Right lobe of liver (tissue), 6 donors: ENCODE data around the gene LDB1. TPM values are rescaled to one million over a fixed set of nuclear protein-coding genes. Genes with fewer than 3 reads are reported as not detected.

ENCODE experiments used
- ATAC-seq, 4 donors: fragments of 200-7000 bp; cut with Tn5 transposase; one replicate each; pipeline ENCODE4 v1.9.1; 2020; ENCODE audit warnings: mild to moderate bottlenecking in 4 of 4, moderate library complexity in 4 of 4
- DNase-seq, 3 donors: peaks; one replicate each; pipeline ENCODE4 v3.0.0-alpha.2; 2020
- H3K27ac ChIP-seq, 3 donors: fragments of 200-600 bp; one replicate each; pipeline ENCODE4 v1.8.0; 2022
- H3K27me3 ChIP-seq, 2 donors: fragments of 200-600 bp; one replicate each; pipeline ENCODE4 v1.8.0; 2022
- H3K36me3 ChIP-seq, 4 donors: fragments of 200-600 bp; sonication (generic) in 1 of 4; one replicate each; pipeline versions ENCODE4 v1.5.1 to v1.8.0; 2017 to 2022; ENCODE audit warnings: control low read depth in 1 of 4
- H3K4me1 ChIP-seq, 4 donors: fragments of 200-600 bp; sonication (generic) in 1 of 4; one replicate each; pipeline versions ENCODE4 v1.5.1 to v1.8.0; 2017 to 2022; ENCODE audit warnings: control low read depth in 1 of 4
- H3K4me3 ChIP-seq, 3 donors: fragments of 200-600 bp; one replicate each; pipeline ENCODE4 v1.8.0; 2022
- H3K9me3 ChIP-seq, 4 donors: fragments of 200-600 bp; sonication (generic) in 1 of 4; one replicate each; pipeline versions ENCODE4 v1.5.1 to v1.8.0; 2017 to 2022; ENCODE audit warnings: control low read depth in 1 of 4
- POLR2A ChIP-seq: fragments of 450-650 bp; IDR thresholded peaks from one replicate; pipeline ENCODE4 v1.6.1; 2017; ENCODE audit warnings: antibody characterized with exemption, mild to moderate bottlenecking
- WGBS: methylation state at CpG from one replicate; pipeline ENCODE4 v1.1.6; 2018; ENCODE audit warnings: low coverage, low lambda C conversion rate; ENCODE audit not compliant: insufficient coverage; ENCODE audit errors: missing lambda C conversion rate; 5-methylcytosine and 5-hydroxymethylcytosine counted together
- intact Hi-C, 2 donors: fragments of 100-400 bp; cut with DNase I; formaldehyde crosslinking; loops; one replicate each; pipeline versions ENCODE4 v1.11.2 to v1.14.1; 2022
- total RNA-seq, 6 experiments: library from RNA; depleted of rRNA in 2 of 6; stranded (reverse); fragments of >200 nt in 2 of 6; fragmentation: NEBNext Ultra II Directional in 3 of 6; extraction: Animal tissue kit (Norgen Biotek cat#: 25700) in 3 of 6; gene quantifications; one replicate each; pipeline versions ENCODE4 v1.1.0 to v1.2.4, GENCODE V29; 2016 to 2023
- TF ChIP-seq, protein P1 (sequence below), 4 donors: fragments of 200-600 bp in 3 of 4; fragments of 450-650 bp in 1 of 4; IDR thresholded peaks; one replicate each; pipeline versions ENCODE4 v1.5.1 to v1.8.0; 2016 to 2022; ENCODE audit warnings: antibody characterized with exemption in 4 of 4, mild to moderate bottlenecking in 2 of 4
- donor health status: DM: no; HTN: yes; CAD: no.
- donor health status: DM: no; HTN: no; CAD: no.
- donor health status: DM: no; HTN: no; CAD: no.
- donor health status: DM: no; HTN: yes; CAD: no.
- donor health status: DM: no; HTN: yes; CAD: no.

LDB1 gene
- total RNA-seq, 6 experiments from 2014 or later, result 11.2 to 14.7 (median 13.0) TPM

DNA sequence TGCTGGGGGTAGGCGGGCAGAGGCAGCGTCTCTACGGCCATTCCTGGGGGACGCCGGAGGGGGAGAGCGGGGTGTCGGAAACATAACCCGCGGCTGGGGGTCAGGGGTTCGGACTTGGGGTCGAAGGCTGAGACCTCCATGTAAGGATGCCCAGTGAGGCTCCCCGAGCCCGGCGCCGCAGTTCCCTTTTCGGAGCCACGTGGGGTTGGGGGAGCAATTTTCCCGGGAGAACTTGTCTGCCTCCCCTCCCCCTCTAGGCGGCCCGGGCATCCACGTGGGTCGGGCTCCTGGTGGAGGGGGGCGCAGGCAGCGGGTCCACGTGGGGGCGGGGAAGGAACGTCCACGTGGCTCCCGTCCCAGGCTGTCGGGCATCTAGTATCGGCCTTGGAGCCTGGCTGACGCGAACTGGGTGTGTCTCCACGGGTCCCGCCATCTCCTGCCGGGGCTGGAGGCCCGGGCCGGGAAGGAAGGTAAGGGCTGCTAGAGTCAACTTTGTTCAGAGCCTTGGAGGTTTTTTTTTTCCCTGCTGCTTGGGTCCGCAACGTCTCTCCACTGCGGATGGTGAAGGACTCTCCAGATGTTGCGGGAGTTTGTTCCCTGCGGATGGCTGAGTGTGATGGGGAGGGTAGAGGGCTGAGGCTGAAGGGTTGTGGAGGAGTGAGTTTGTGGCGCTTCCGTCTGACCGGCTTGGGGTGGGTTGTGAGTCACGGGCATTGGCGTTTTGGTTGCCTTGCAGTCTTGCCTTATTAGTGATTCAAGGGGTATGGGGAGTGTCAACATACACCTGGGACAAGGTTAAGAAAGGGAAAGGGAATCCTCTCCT lies 13.4 kb upstream of the LDB1 start:
- DNase-seq, result peak; percentile 69 to 82 (median 79)
- Histone ChIP-seq H3K4me3 (peak overlapping the region; percentile 90 to 98 (median 97)), H3K27ac (peak overlapping the region; percentile 54 to 91 (median 78)), H3K27me3 (no peaks in the 10 kb centered on the region), H3K36me3 (peaks cover 0 to 10% (median 2%) of the 10 kb centered on the region in 4 donors), H3K9me3 (no peaks in the 10 kb centered on the region), H3K4me1 (peaks cover 0 to 12% (median 4%) of the 10 kb centered on the region in 4 donors)
- TF ChIP-seq, protein P1, sequence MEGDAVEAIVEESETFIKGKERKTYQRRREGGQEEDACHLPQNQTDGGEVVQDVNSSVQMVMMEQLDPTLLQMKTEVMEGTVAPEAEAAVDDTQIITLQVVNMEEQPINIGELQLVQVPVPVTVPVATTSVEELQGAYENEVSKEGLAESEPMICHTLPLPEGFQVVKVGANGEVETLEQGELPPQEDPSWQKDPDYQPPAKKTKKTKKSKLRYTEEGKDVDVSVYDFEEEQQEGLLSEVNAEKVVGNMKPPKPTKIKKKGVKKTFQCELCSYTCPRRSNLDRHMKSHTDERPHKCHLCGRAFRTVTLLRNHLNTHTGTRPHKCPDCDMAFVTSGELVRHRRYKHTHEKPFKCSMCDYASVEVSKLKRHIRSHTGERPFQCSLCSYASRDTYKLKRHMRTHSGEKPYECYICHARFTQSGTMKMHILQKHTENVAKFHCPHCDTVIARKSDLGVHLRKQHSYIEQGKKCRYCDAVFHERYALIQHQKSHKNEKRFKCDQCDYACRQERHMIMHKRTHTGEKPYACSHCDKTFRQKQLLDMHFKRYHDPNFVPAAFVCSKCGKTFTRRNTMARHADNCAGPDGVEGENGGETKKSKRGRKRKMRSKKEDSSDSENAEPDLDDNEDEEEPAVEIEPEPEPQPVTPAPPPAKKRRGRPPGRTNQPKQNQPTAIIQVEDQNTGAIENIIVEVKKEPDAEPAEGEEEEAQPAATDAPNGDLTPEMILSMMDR (IDR thresholded peaks at IDR 0.05), result no peak
- TF ChIP-seq POLR2A, result no peak
- intact Hi-C loops, result no loop called here
- ATAC-seq, result peak; percentile 17 to 52 (median 28)
- WGBS, result 1% methylated on average over 19 of the region's 48 CpGs

DNA sequence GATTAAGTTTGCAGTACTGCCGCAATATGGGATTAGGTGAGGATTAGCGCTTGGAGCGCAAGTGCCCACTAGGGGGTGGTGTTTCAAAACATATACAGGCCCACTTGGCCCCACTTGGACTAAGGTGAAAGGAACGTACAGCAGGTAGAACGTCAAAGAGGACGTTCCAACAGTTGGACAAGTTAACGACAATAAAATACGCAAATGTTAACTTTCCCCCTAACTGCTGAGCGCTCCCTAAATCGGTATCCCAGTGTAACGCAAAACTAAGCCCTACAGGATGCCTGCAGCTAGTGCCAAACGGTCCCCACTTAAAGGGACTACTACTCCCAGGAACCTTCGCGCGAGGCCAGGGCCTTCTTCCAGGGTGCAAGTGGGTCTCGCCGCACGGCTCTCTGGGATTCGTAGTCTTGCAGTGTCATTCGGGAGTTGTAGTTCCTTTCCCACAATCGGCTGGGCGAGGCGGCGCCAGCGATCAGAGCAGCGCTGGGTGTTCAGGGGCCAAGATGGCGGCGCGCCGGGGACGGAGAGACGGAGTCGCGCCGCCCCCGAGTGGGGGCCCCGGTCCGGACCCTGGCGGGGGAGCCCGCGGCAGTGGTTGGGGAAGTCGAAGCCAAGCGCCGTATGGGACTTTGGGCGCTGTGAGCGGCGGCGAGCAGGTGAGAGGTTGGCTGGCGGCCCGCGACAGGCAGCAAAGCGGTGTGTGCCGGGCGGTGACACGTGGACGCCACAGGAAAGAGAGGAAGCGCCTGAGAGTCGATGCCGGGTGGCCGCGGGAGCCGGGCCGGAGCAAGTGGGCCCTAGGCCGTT lies 12.6 kb upstream of the LDB1 start, which contains the start of gene PPRC1:
PPRC1 (plus strand) TSS at position 478 of the 810 bp plus-strand sequence; CDS start at position 507, 29 bp downstream.
- DNase-seq, result peak; percentile 98 to 99 (median 99)
- H3K27me3 ChIP-seq, result no peaks in the 10 kb centered on the region
- H3K36me3 ChIP-seq, result peaks cover 0 to 2% (median 0%) of the 10 kb centered on the region in 4 donors
- no peaks in the 10 kb centered on the region for H3K9me3 ChIP-seq
- intact Hi-C loops, result no loop called here
- H3K4me3 ChIP-seq, result peak within 1 kb of the TSS; percentile 90 to 98 (median 97)
- under 1% methylated on average over 24 of the region's 64 CpGs for WGBS
- TF ChIP-seq POLR2A, result peak; percentile 68
- TF ChIP-seq, protein P1 (IDR thresholded peaks at IDR 0.05), result peak; percentile 87 to 96 (median 95)
- ATAC-seq, result peak; percentile 93 to 97 (median 96)
- H3K27ac ChIP-seq, result peak within 1 kb of the TSS; percentile 54 to 91 (median 78)
- peaks cover 0 to 12% (median 4%) of the 10 kb centered on the region in 4 donors for H3K4me1 ChIP-seq

DNA sequence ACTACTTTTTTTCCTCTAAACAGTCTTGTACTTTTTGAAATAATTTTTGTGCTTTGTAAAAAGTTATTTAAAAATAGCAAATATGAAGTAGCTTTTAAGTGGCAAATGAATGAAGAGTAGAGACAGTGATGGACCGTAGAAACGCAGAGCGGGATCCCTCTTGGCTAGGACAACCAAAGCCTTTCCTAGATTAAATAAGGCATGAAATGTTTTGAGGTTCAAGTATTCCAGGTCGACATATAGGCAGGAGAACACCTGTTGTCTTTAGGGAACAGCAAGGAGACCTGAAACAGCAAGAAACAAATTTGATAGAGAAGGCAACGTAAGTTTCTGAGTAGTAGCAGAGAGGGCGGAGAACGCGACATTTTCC lies 12.0 kb upstream of the LDB1 start:
- ATAC-seq (no peak), DNase-seq (no peak)
- peak overlapping the region; percentile 90 to 98 (median 97) for H3K4me3 ChIP-seq
- H3K4me1 ChIP-seq, result peaks cover 0 to 12% (median 4%) of the 10 kb centered on the region in 4 donors
- no peaks in the 10 kb centered on the region for H3K27me3 ChIP-seq
- intact Hi-C loops, result no loop called here
- H3K27ac ChIP-seq, result peak overlapping the region; percentile 26 to 78 (median 54)
- no peaks in the 10 kb centered on the region for H3K9me3 ChIP-seq
- H3K36me3 ChIP-seq, result no peaks in the 10 kb centered on the region
- 11% methylated on average over 8 of the region's 8 CpGs for WGBS
- TF ChIP-seq POLR2A, result no peak
- TF ChIP-seq, protein P1 (IDR thresholded peaks at IDR 0.05), result no peak

GRCh38 chr10:102131286-102132170 lies 11.4 kb upstream of the LDB1 start:
- 82% methylated on average over 8 of the region's 8 CpGs for WGBS
- no peak for ATAC-seq

More at GRCh38 chr10:102131286-102132170, 11.4 kb upstream of the LDB1 start:
- no peaks in the 10 kb centered on the region for H3K9me3 ChIP-seq
- no peak for TF ChIP-seq POLR2A
- TF ChIP-seq, protein P1 (IDR thresholded peaks at IDR 0.05), result no peak
- no peaks in the 10 kb centered on the region for H3K27me3 ChIP-seq
- intact Hi-C loops, result no loop called here
- no peak for DNase-seq
- H3K36me3 ChIP-seq, result no peaks in the 10 kb centered on the region
- H3K4me3 ChIP-seq, result peak overlapping the region in 1 of 3 donors; percentile 97
- peaks cover 0 to 12% (median 4%) of the 10 kb centered on the region in 4 donors for H3K4me1 ChIP-seq
- H3K27ac ChIP-seq, result peak overlapping the region in 2 of 3 donors; percentile 54 to 78
